ENCODE results near the gene ATG101. TPM values are rescaled to one million over a fixed set of nuclear protein-coding genes. Genes with fewer than 3 reads are reported as not detected.

Gene ATG101
- total and polyA plus RNA-seq, 9 of the 15 experiments (the other 6 are each of a cell fraction or from before 2014, with no cell fraction given), result 2.9 to 52.4 (median 29.7) TPM

GRCh38 chr12:52023182-52023975, 46.4 kb upstream of the ATG101 start (continued):
- TF ChIP-seq ATF2 (CRISPR knock-in tag; IDR thresholded peaks at IDR 0.05), result 0 out of 2 replicates have a peak, but pooled peaks have one; percentile 59
- peak; percentile 76 for TF ChIP-seq RB1 (IDR thresholded peaks at IDR 0.05; ENCODE audit: low read depth)
- 0 out of 2 replicates have a peak, but pooled peaks have one; percentile 43 for TF ChIP-seq HLTF (IDR thresholded peaks at IDR 0.05)
- TF ChIP-seq RAD21 (CRISPR knock-in tag; conservative IDR thresholded peaks at IDR 0.05 in 1 of 2, IDR thresholded peaks at IDR 0.05 in 1 of 2), result peak; percentile 95 to 96
- TF ChIP-seq L3MBTL2 (IDR thresholded peaks at IDR 0.05), result peak; percentile 63
- TF ChIP-seq SAFB (IDR thresholded peaks at IDR 0.05; ENCODE audit: borderline replicate concordance, low read depth, low read length), result peak; percentile 25; the same call in 1 of the 2 replicates
- peak; percentile 95 for TF ChIP-seq ZBTB7A (IDR thresholded peaks at IDR 0.05; ENCODE audit: borderline replicate concordance, control insufficient read depth, low read depth, low read length)
- TF ChIP-seq SP1 (CRISPR knock-in tag; IDR thresholded peaks at IDR 0.05), result peak; percentile 99
- TF ChIP-seq ZFP36 (IDR thresholded peaks at IDR 0.05; ENCODE audit: low read depth, low read length, partially characterized antibody), result peak; percentile 45
- peak; percentile 30; the same call in 1 of the 2 replicates for TF ChIP-seq POLR2G (IDR thresholded peaks at IDR 0.05; ENCODE audit: low read depth, low read length)
- peak; percentile 74 for TF ChIP-seq EGR1 (conservative IDR thresholded peaks at IDR 0.05)
- peak; percentile 69 for TF ChIP-seq MGA (IDR thresholded peaks at IDR 0.05)
- peak; percentile 82; the same call in 1 of the 2 replicates for TF ChIP-seq ARID2 (IDR thresholded peaks at IDR 0.05)

Data from K562 (cell line).